ENCODE results near the gene CRACR2A.

GRCh38 chr12:3748620-3749019 lies 4.3 kb downstream of the CRACR2A start:
- TF ChIP-seq CTCF (IDR thresholded peaks at IDR 0.05) (no peak), POLR2A (IDR thresholded peaks at IDR 0.05) (no peak)
